GM18951 (cell line): ENCODE results near the gene MME.

Source experiments
- POLR2A ChIP-seq: IDR thresholded peaks from 4 replicates; pipeline ENCODE4 v1.6.1; 2011; ENCODE audit warnings: mild to moderate bottlenecking; ENCODE audit not compliant: insufficient read length, insufficient read depth; ENCODE audit errors: extremely low read depth
- in situ Hi-C: fragments of 300-500 bp; cut with MboI; formaldehyde crosslinking; loops from one replicate; pipeline ENCODE4 v1.12.0; 2022; ENCODE audit warnings: low sequenced_read_pairs, mixed read lengths, inconsistent platforms; ENCODE audit not compliant: unreplicated experiment

MME gene

GRCh38 chr3:155178810-155179436 is 98.8 kb downstream of the MME start:
- in situ Hi-C loops: no loop called here
- no peak for TF ChIP-seq POLR2A

- in situ Hi-C loops: no loop called here
- TF ChIP-seq POLR2A: no peak
These were observed 99.3 kb downstream of the MME start for GRCh38 chr3:155179437-155179827.

- no peak for TF ChIP-seq POLR2A
- in situ Hi-C loops: no loop called here
These were observed 100.0 kb downstream of the MME start for GRCh38 chr3:155179966-155180757.

GRCh38 chr3:155182467-155182866 is 102.3 kb downstream of the MME start:
- no peak for TF ChIP-seq POLR2A
- in situ Hi-C loops: no loop called here

GRCh38 chr3:155184011-155184410 is 103.9 kb downstream of the MME start:
- TF ChIP-seq POLR2A: no peak
- in situ Hi-C loops: no loop called here

- in situ Hi-C loops: no loop called here
These were observed 105.5 kb downstream of the MME start for GRCh38 chr3:155185631-155186071.

GRCh38 chr3:155188031-155188430 is 107.9 kb downstream of the MME start:
- in situ Hi-C loops: no loop called here
- TF ChIP-seq POLR2A: no peak

More at GRCh38 chr3:155185631-155186071, 105.5 kb downstream of the MME start:
- no peak for TF ChIP-seq POLR2A

- TF ChIP-seq POLR2A: no peak
- in situ Hi-C loops: no loop called here
These were observed 109.4 kb downstream of the MME start for GRCh38 chr3:155189478-155189877.

- in situ Hi-C loops: no loop called here
These were observed 110.6 kb downstream of the MME start for GRCh38 chr3:155190691-155191090.

GRCh38 chr3:155192957-155193746 is 113.0 kb downstream of the MME start:
- in situ Hi-C loops: no loop called here

More at GRCh38 chr3:155190691-155191090, 110.6 kb downstream of the MME start:
- no peak for TF ChIP-seq POLR2A

GRCh38 chr3:155193868-155194267 is 113.7 kb downstream of the MME start:
- TF ChIP-seq POLR2A: no peak
- in situ Hi-C loops: no loop called here

More at GRCh38 chr3:155192957-155193746, 113.0 kb downstream of the MME start:
- no peak for TF ChIP-seq POLR2A

- in situ Hi-C loops: no loop called here
These were observed 115.1 kb downstream of the MME start for GRCh38 chr3:155194973-155195957.

More at GRCh38 chr3:155194973-155195957, 115.1 kb downstream of the MME start:
- TF ChIP-seq POLR2A: no peak
